ENCODE data around the gene ST7.

The ST7 gene

DNA sequence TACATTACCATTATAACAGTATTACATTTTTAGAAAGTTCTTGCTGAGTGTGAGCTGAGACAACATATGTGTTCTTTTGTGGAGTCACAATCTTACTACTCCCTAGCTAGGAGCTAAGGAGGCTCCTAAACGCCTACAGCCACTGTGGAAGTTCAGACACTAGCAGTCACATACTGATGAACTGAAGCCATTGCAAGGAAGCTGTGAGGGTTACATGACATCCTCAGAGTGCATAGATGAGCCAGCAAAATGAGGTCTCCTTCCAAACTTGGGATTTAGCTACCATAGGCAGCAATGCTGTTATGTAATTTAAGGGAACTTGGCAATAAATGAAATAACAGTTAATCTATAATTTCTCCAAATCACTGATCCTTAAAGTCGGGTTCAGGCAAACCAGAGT is 10.8 kb upstream of the ST7 start:
- DNase-seq = no peak
- H3K27me3 ChIP-seq = no peaks in the 10 kb centered on the region
- no peaks in the 10 kb centered on the region for H3K9me3 ChIP-seq
- no peaks in the 10 kb centered on the region for H3K36me3 ChIP-seq
- TF ChIP-seq, protein P1, sequence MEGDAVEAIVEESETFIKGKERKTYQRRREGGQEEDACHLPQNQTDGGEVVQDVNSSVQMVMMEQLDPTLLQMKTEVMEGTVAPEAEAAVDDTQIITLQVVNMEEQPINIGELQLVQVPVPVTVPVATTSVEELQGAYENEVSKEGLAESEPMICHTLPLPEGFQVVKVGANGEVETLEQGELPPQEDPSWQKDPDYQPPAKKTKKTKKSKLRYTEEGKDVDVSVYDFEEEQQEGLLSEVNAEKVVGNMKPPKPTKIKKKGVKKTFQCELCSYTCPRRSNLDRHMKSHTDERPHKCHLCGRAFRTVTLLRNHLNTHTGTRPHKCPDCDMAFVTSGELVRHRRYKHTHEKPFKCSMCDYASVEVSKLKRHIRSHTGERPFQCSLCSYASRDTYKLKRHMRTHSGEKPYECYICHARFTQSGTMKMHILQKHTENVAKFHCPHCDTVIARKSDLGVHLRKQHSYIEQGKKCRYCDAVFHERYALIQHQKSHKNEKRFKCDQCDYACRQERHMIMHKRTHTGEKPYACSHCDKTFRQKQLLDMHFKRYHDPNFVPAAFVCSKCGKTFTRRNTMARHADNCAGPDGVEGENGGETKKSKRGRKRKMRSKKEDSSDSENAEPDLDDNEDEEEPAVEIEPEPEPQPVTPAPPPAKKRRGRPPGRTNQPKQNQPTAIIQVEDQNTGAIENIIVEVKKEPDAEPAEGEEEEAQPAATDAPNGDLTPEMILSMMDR (IDR thresholded peaks at IDR 0.05; ENCODE audit: low read depth, low read length) = no peak
- no peak overlapping the region for H3K4me3 ChIP-seq (ENCODE audit: low read depth, low read length)
- H3K4me1 ChIP-seq = no peaks in the 10 kb centered on the region

DNA sequence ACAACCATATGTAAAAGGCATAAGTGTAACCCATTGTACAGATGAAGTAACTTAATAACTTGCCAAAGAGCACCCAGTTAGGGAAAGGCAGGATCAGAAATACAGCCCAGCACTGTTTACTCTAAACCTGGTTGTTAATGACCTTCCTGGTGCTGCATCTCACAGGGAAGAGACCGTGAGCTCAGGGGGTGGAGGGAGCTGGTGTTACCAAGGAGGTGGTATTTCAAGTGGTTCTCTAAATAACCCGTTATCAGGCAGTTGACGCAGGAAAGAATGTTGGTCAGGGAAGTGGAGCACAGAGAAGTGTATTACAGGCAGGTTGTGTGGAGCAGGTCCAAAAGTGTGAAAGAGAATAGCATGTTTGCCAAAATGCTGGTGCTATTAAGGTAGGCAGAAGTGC is 4.4 kb upstream of the ST7 start:
- no peaks in the 10 kb centered on the region for H3K9me3 ChIP-seq
- no peaks in the 10 kb centered on the region for H3K27me3 ChIP-seq
- no peak overlapping the region for H3K4me3 ChIP-seq (ENCODE audit: low read depth, low read length)
- H3K36me3 ChIP-seq = no peaks in the 10 kb centered on the region
- DNase-seq = no peak
- H3K4me1 ChIP-seq = no peaks in the 10 kb centered on the region
- TF ChIP-seq, protein P1 (IDR thresholded peaks at IDR 0.05; ENCODE audit: low read depth, low read length) = no peak

DNA sequence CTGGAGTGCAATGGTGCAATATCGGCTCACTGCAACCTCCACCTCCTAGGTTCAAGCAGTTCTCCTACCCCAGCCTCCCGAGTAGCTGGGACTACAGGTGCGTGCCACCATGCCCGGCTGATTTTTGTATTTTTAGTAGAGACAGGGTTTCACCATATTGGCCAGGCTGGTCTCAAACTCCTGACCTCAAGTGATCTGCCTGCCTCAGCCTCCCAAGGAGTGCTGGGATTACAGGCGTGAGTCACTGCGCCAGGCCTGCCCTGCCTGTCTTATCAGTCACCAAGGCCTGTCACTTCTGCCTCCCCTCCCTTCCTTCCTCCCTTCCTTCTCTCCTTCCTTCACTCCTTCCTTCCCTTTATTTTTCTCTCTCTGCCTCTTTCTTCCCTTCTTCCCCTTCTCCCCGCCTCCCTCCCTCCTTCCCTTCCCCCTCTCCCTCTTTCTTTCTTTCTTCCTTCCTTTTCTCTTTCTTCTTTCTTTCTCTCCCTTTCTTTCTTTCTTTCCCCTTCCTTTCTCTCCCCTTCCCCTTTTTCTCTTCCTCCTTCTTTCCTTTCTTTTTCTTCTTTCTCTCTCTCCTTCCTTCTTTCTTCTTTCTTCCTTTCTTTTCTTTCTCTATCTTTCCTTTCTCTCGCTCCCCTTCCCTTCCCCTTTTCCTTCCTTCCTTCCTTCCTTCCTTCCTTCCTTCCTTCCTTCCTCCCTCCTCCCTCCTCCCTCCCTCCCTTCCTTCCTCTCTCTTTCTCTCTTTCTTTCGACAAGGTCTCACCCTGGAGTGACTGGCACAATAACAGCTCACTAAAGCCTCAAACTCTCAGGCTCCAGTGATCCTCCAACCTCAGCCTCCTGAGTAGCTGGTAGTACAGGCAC is 3.1 kb upstream of the ST7 start:
- TF ChIP-seq, protein P1 (IDR thresholded peaks at IDR 0.05; ENCODE audit: low read depth, low read length) = no peak
- no peaks in the 10 kb centered on the region for H3K9me3 ChIP-seq
- H3K4me3 ChIP-seq (ENCODE audit: low read depth, low read length) = no peak overlapping the region
- no peak for DNase-seq
- no peaks in the 10 kb centered on the region for H3K27me3 ChIP-seq
- H3K4me1 ChIP-seq = 0 out of 2 replicates have a peak, but pooled peaks cover 4% of the 10 kb centered on the region
- H3K36me3 ChIP-seq = no peaks in the 10 kb centered on the region

DNA sequence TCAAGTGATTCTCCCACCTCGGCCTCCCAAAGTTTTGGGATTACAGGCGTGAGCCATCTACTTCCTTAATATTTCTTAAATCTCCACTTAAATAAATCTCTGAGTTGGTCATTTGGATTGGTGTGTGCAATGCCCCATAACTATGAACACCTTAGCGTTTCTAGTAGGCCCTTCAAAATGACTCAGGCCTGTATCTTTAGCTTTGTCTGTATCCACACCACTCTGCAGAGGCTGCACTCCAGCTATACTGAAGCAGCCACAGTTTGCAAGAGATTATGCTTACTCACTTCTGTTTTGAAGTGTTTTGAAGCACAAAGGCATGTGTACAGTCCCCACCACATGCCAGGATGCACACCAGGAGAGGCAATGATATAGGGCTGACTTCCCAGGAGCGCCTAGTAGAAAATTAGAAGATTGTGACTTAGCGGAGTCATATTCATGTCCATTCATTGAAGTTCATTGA is 2.4 kb upstream of the ST7 start:
- Histone ChIP-seq H3K27me3 (no peaks in the 10 kb centered on the region), H3K4me1 (0 out of 2 replicates have a peak, but pooled peaks cover 4% of the 10 kb centered on the region), H3K9me3 (no peaks in the 10 kb centered on the region), H3K4me3 (ENCODE audit: low read depth, low read length) (no peak overlapping the region), H3K36me3 (no peaks in the 10 kb centered on the region)
- TF ChIP-seq, protein P1 (IDR thresholded peaks at IDR 0.05; ENCODE audit: low read depth, low read length) = no peak
- DNase-seq = no peak

DNA sequence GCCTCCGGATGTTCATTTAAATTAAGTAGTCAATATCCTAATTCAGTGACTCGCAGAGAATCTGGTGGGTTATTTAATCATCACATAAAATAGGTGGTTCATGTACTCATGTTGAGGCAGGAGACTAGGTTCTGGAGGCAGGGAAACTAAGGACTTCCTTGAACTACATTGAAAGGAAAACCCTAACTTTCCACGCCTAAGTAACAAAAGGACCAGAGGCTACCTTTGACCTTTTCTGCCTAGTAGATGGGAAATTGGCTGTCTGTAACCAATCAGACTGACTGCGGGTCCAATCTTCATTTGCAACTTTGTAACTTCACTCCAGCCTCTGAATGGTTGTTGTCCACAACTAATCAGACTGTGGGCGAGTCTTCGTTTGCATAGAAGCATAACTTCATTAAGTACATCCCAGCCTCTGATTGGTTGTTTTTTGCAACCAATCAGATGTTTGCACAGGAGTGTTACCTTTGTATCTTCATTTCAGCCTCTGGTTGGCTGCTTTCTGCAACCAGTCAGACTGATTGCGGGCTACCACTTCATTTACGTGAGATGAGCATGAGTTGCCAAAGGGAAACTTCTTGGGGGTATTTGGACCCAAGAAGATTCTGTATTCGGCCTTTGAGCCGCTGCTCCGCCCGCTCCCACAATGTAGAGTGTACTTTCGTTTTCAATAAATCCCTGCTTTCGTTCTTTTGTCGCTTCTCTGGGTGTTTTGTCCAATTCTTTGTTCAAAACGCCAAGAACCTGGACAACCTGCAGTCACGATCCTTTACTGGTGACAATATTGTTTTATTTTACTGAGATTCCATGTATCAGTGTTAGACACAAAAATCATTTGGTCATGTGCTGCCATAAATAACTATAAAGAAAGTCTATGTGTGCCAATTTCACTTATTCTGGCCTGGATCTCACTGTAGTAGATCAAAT is 1.7 kb upstream of the ST7 start:
- Histone ChIP-seq H3K4me3 (ENCODE audit: low read depth, low read length) (no peak overlapping the region), H3K4me1 (peaks cover 7% of the 10 kb centered on the region; the same call in 1 of the 2 replicates), H3K9me3 (no peaks in the 10 kb centered on the region), H3K27me3 (no peaks in the 10 kb centered on the region), H3K36me3 (no peaks in the 10 kb centered on the region)
- TF ChIP-seq, protein P1 (IDR thresholded peaks at IDR 0.05; ENCODE audit: low read depth, low read length) = no peak
- no peak for DNase-seq

Measured in BE2C (cell line).